A673 (cell line): ENCODE results near the gene RTCA.

Experiments used
- EZH2 ChIP-seq: fragments of 200-600 bp; sonication (generic); IDR thresholded peaks from 2 replicates; pipeline ENCODE4 v1.6.1; 2017; ENCODE audit warnings: borderline replicate concordance, low read depth, mild to moderate bottlenecking, mixed read lengths, antibody characterized with exemption, low read length; ENCODE audit not compliant: poor library complexity, severe bottlenecking
- TF ChIP-seq, protein P1 (sequence below): fragments of 300-800, 200-600 bp; sonication (generic); conservative IDR thresholded peaks from 2 replicates; pipeline ENCODE4 v1.5.1; 2017; ENCODE audit warnings: low read depth, mild to moderate bottlenecking, antibody characterized with exemption, low read length, moderate library complexity, mixed read lengths

DNA sequence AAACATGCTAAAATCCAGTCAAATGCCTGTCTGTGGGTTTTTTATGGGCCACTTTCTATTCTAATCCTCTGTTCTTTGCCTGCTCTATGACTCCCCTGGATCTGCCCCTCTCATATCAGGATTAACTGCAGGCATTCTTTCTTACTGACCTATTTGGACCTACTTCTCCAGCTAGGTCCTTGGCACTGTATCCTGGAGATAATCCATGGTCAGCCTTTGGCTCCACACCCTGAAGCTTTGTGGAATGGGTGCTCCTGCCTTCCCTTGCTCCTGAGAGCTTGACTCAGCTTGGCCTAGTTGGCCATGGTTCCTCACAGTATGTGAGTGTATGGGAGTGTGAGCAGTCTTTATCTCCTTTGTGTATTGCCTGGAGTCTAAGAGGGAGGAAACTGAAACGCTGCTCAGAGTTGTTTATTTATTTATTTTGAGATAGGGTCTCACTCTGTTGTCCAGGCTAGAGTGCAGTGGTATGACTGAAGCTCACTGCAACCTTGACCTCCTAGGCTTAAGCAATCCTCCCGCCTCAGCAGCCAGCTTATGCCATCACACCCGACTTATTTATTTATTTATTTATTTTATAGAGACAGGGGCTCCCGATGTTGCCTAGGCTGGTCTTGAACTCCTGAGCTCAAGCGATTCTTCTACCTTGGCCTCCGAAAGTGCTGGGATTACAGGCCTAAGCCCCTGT is 57.5 kb downstream of the RTCA start:
- no peak for TF ChIP-seq EZH2
- TF ChIP-seq, protein P1, sequence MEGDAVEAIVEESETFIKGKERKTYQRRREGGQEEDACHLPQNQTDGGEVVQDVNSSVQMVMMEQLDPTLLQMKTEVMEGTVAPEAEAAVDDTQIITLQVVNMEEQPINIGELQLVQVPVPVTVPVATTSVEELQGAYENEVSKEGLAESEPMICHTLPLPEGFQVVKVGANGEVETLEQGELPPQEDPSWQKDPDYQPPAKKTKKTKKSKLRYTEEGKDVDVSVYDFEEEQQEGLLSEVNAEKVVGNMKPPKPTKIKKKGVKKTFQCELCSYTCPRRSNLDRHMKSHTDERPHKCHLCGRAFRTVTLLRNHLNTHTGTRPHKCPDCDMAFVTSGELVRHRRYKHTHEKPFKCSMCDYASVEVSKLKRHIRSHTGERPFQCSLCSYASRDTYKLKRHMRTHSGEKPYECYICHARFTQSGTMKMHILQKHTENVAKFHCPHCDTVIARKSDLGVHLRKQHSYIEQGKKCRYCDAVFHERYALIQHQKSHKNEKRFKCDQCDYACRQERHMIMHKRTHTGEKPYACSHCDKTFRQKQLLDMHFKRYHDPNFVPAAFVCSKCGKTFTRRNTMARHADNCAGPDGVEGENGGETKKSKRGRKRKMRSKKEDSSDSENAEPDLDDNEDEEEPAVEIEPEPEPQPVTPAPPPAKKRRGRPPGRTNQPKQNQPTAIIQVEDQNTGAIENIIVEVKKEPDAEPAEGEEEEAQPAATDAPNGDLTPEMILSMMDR = no peak
